Measurements from ENCODE around the gene IGFBP2. TPM values are rescaled to one million over a fixed set of nuclear protein-coding genes. Genes with fewer than 3 reads are reported as not detected.

The IGFBP2 gene
- total and polyA plus RNA-seq, 2 donors (not counting 1 experiment from before 2014, with no cell fraction given) = not detected

- Mint-ChIP-seq H3K4me3 (no peak overlapping the region), H3K4me1 (no peaks in the 10 kb centered on the region), H3K27ac (no peak overlapping the region), H3K27me3 (peaks cover 10% of the 10 kb centered on the region), H3K9me3 (ENCODE audit: insufficient read depth) (peaks cover 2% of the 10 kb centered on the region)
- ChIA-PET CTCF (interaction anchor here (1.5 kb wide), 1 partner anchor 587 kb away, joined by 3 read pairs; no protein-coding TSS in a partner anchor), POLR2A (no interaction called here)
- Histone ChIP-seq H3K4me1 (ENCODE audit: control insufficient read depth in 2 of 2, insufficient read depth in 2 of 2, low read length in 2 of 2) (no peaks in the 10 kb centered on the region), H2AFZ (ENCODE audit: insufficient read depth, low read depth, low read length, poor library complexity, severe bottlenecking) (no peak overlapping the region), H3K9ac (ENCODE audit: low read length) (no peak overlapping the region), H3K4me2 (replicated peaks; ENCODE audit: low read depth, low read length, poor library complexity, severe bottlenecking) (no peak overlapping the region), H3K9me3 (ENCODE audit: control extremely low read depth in 1 of 3, control insufficient read depth in 2 of 3, insufficient read depth in 1 of 3, low read length in 2 of 3) (peaks cover 0 to 8% (median 0%) of the 10 kb centered on the region in 3 donors), H3K27ac (ENCODE audit: low read length in 2 of 2) (no peak overlapping the region), H3K36me3 (replicated peaks in 1 of 2; ENCODE audit: control extremely low read depth in 1 of 2, control insufficient read depth in 1 of 2, extremely low read depth in 1 of 2, insufficient read depth in 2 of 2, low read length in 1 of 2) (no peaks in the 10 kb centered on the region), H3K27me3 (replicated peaks in 1 of 4; ENCODE audit: control extremely low read depth in 1 of 4, control insufficient read depth in 3 of 4, insufficient read depth in 4 of 4, low read length in 3 of 4) (no peaks in the 10 kb centered on the region), H3K4me3 (ENCODE audit: control extremely low read depth in 1 of 5, extremely low read depth in 1 of 5, insufficient read depth in 1 of 5, low read depth in 2 of 5, low read length in 4 of 5) (no peak overlapping the region), H3K79me2 (ENCODE audit: control insufficient read depth, insufficient read depth, low read length) (no peaks in the 10 kb centered on the region), H4K20me1 (ENCODE audit: control insufficient read depth, insufficient read depth, low read length, poor library complexity, severe bottlenecking) (no peaks in the 10 kb centered on the region)
- TF ChIP-seq CTCF (IDR thresholded peaks at IDR 0.05) (no peak), EZH2 (IDR thresholded peaks at IDR 0.05; ENCODE audit: borderline replicate concordance, insufficient read depth, low read depth, low read length, poor library complexity, severe bottlenecking) (no peak)
- DNase-seq (no peak), ATAC-seq (ENCODE audit: low read depth) (no peak)
- intact Hi-C loops (cut with micrococcal nuclease) = no loop called here
- WGBS (ENCODE audit: insufficient coverage) = 96% methylated on average over 3 of the region's 4 CpGs
Observed at GRCh38 chr2:216621292-216621691, 11.9 kb upstream of the IGFBP2 start.

- H3K27me3 ChIP-seq (replicated peaks in 1 of 4; ENCODE audit: control extremely low read depth in 1 of 4, control insufficient read depth in 3 of 4, insufficient read depth in 4 of 4, low read length in 3 of 4) = no peaks in the 10 kb centered on the region
- no peaks in the 10 kb centered on the region for H3K79me2 ChIP-seq (ENCODE audit: control insufficient read depth, insufficient read depth, low read length)
- 28% methylated on average over 3 of the region's 4 CpGs for WGBS (ENCODE audit: insufficient coverage)
- H3K4me3 Mint-ChIP-seq = no peak overlapping the region
- no peaks in the 10 kb centered on the region for H4K20me1 ChIP-seq (ENCODE audit: control insufficient read depth, insufficient read depth, low read length, poor library complexity, severe bottlenecking)
- peaks cover 0 to 8% (median 0%) of the 10 kb centered on the region in 3 donors for H3K9me3 ChIP-seq (ENCODE audit: control extremely low read depth in 1 of 3, control insufficient read depth in 2 of 3, insufficient read depth in 1 of 3, low read length in 2 of 3)
- no peak overlapping the region for H3K27ac Mint-ChIP-seq
- intact Hi-C loops (cut with micrococcal nuclease) = no loop called here
- POLR2A ChIA-PET = no interaction called here
- H3K9me3 Mint-ChIP-seq (ENCODE audit: insufficient read depth) = peaks cover 2% of the 10 kb centered on the region
- no peak for TF ChIP-seq EZH2 (IDR thresholded peaks at IDR 0.05; ENCODE audit: borderline replicate concordance, insufficient read depth, low read depth, low read length, poor library complexity, severe bottlenecking)
- TF ChIP-seq CTCF (IDR thresholded peaks at IDR 0.05) = no peak
- no peaks in the 10 kb centered on the region for H3K36me3 ChIP-seq (replicated peaks in 1 of 2; ENCODE audit: control extremely low read depth in 1 of 2, control insufficient read depth in 1 of 2, extremely low read depth in 1 of 2, insufficient read depth in 2 of 2, low read length in 1 of 2)
- CTCF ChIA-PET = interaction anchor here (1.5 kb wide), 1 partner anchor 588 kb away, joined by 3 read pairs; no protein-coding TSS in a partner anchor
- H3K4me3 ChIP-seq (ENCODE audit: control extremely low read depth in 1 of 5, extremely low read depth in 1 of 5, insufficient read depth in 1 of 5, low read depth in 2 of 5, low read length in 4 of 5) = no peak overlapping the region
- H3K27me3 Mint-ChIP-seq = peaks cover 8% of the 10 kb centered on the region
- H3K4me1 ChIP-seq (ENCODE audit: control insufficient read depth in 2 of 2, insufficient read depth in 2 of 2, low read length in 2 of 2) = no peaks in the 10 kb centered on the region
- no peak overlapping the region for H3K4me2 ChIP-seq (replicated peaks; ENCODE audit: low read depth, low read length, poor library complexity, severe bottlenecking)
- no peak overlapping the region for H3K9ac ChIP-seq (ENCODE audit: low read length)
- ATAC-seq (ENCODE audit: low read depth) = no peak
- H2AFZ ChIP-seq (ENCODE audit: insufficient read depth, low read depth, low read length, poor library complexity, severe bottlenecking) = no peak overlapping the region
- no peak for DNase-seq
- no peak overlapping the region for H3K27ac ChIP-seq (ENCODE audit: low read length in 2 of 2)
- no peaks in the 10 kb centered on the region for H3K4me1 Mint-ChIP-seq
Observed at GRCh38 chr2:216622526-216622925, 10.7 kb upstream of the IGFBP2 start.
